HK-2 (cell line): Measurements from ENCODE around the gene TTF2.

Experiments
- DNase-seq: peaks from one replicate; pipeline ENCODE4 v3.0.0-alpha.2; 2018; ENCODE audit not compliant: unreplicated experiment

The TTF2 gene

GRCh38 chr1:117059678-117060440 is at the start of gene TTF2:
Gene TTF2 (plus strand): TSS chr1:117060326. CDS start chr1:117060347, 21 bp downstream.
- DNase-seq, result peak; percentile 98

GRCh38 chr1:117011334-117011733 is 48.8 kb upstream of the TTF2 start:
- no peak for DNase-seq

- no peak for DNase-seq
Observed at GRCh38 chr1:117013309-117013858, 46.7 kb upstream of the TTF2 start.

GRCh38 chr1:117014209-117014608 is 45.9 kb upstream of the TTF2 start:
- no peak for DNase-seq

GRCh38 chr1:117015724-117016123 is 44.4 kb upstream of the TTF2 start:
- no peak for DNase-seq

- DNase-seq, result no peak
Observed at GRCh38 chr1:117017062-117017461, 43.1 kb upstream of the TTF2 start.

GRCh38 chr1:117017648-117018047 is 42.5 kb upstream of the TTF2 start:
- DNase-seq, result no peak

- no peak for DNase-seq
Observed at GRCh38 chr1:117020526-117021156, 39.5 kb upstream of the TTF2 start.

- no peak for DNase-seq
Observed at GRCh38 chr1:117022114-117022513, 38.0 kb upstream of the TTF2 start.

GRCh38 chr1:117025568-117025967 is 34.6 kb upstream of the TTF2 start:
- no peak for DNase-seq

- no peak for DNase-seq
Observed at GRCh38 chr1:117026361-117026760, 33.8 kb upstream of the TTF2 start.

- no peak for DNase-seq
Observed at GRCh38 chr1:117029685-117030084, 30.4 kb upstream of the TTF2 start.

GRCh38 chr1:117030271-117030877 is 29.8 kb upstream of the TTF2 start:
- DNase-seq, result no peak

GRCh38 chr1:117032266-117032665 is 27.9 kb upstream of the TTF2 start:
- no peak for DNase-seq

GRCh38 chr1:117032681-117033539 is 27.2 kb upstream of the TTF2 start:
- DNase-seq, result no peak

- DNase-seq, result no peak
Observed at GRCh38 chr1:117033772-117034171, 26.4 kb upstream of the TTF2 start.

GRCh38 chr1:117034791-117035290 is 25.3 kb upstream of the TTF2 start:
- DNase-seq, result no peak

GRCh38 chr1:117036018-117036461 is 24.1 kb upstream of the TTF2 start:
- DNase-seq, result peak; percentile 17

GRCh38 chr1:117037802-117038201 is 22.3 kb upstream of the TTF2 start:
- DNase-seq, result no peak

- DNase-seq, result no peak
Observed at GRCh38 chr1:117038236-117038635, 21.9 kb upstream of the TTF2 start.

- DNase-seq, result no peak
Observed at GRCh38 chr1:117044217-117044616, 15.9 kb upstream of the TTF2 start.
